ENCODE measurements around the gene MAN1A1. TPM values are rescaled to one million over a fixed set of nuclear protein-coding genes. Genes with fewer than 3 reads are reported as not detected.

Gene MAN1A1
- total and polyA plus RNA-seq, 2 experiments from 2014 or later: 2.0 to 8.7 TPM

- TF ChIP-seq CTCF (conservative IDR thresholded peaks at IDR 0.05; ENCODE audit: low read depth in 2 of 2) (no peak), EZH2phosphoT487 (IDR thresholded peaks at IDR 0.05; ENCODE audit: unreplicated experiment) (no peak)
These were observed 87.6 kb downstream of the MAN1A1 start (continued) for GRCh38 chr6:119261944-119262284.

GRCh38 chr6:119259027-119259426 is 90.5 kb downstream of the MAN1A1 start:
- Histone ChIP-seq H3K9me2 (ENCODE audit: insufficient read depth) (no peaks in the 10 kb centered on the region), H3F3A (replicated peaks; ENCODE audit: low read depth) (no peaks in the 10 kb centered on the region), H3K36me3 (ENCODE audit: insufficient read depth) (no peaks in the 10 kb centered on the region), H2AFZ (no peak overlapping the region), H3K4me3 (no peak overlapping the region), H3K4me2 (no peak overlapping the region), H3K27me3 (ENCODE audit: insufficient read depth) (no peaks in the 10 kb centered on the region), H3K4me1 (ENCODE audit: insufficient read depth) (no peaks in the 10 kb centered on the region), H3K79me2 (replicated peaks; ENCODE audit: insufficient read depth) (no peaks in the 10 kb centered on the region), H4K20me1 (replicated peaks; ENCODE audit: insufficient read depth) (no peaks in the 10 kb centered on the region), H3K27ac (ENCODE audit: low read depth) (no peak overlapping the region)
- Mint-ChIP-seq H3K9me3 (no peaks in the 10 kb centered on the region), H3K36me3 (ENCODE audit: low read depth) (no peaks in the 10 kb centered on the region), H3K27me3 (ENCODE audit: insufficient read depth, low read depth, poor library complexity) (no peaks in the 10 kb centered on the region), H3K4me3 (no peak overlapping the region), H3K27ac (no peak overlapping the region), H3K4me1 (no peaks in the 10 kb centered on the region)
- ATAC-seq (no peak), DNase-seq (ENCODE audit: low spot score) (no peak)
- no peak for TF ChIP-seq ZNF462 (CRISPR knock-in tag; IDR thresholded peaks at IDR 0.05)
- no peak for TF ChIP-seq REST (IDR thresholded peaks at IDR 0.05; ENCODE audit: unreplicated experiment)
- TF ChIP-seq ZNF331 (CRISPR knock-in tag; IDR thresholded peaks at IDR 0.05; ENCODE audit: low read depth): no peak
- no peak for TF ChIP-seq POLR2AphosphoS5 (IDR thresholded peaks at IDR 0.05; ENCODE audit: low read depth)
- no peak for TF ChIP-seq ZNF114 (CRISPR knock-in tag; IDR thresholded peaks at IDR 0.05)
- TF ChIP-seq EZH2phosphoT487 (IDR thresholded peaks at IDR 0.05; ENCODE audit: unreplicated experiment): no peak
- TF ChIP-seq EZH2 (IDR thresholded peaks at IDR 0.05; ENCODE audit: low read depth, unreplicated experiment): no peak
- no peak for TF ChIP-seq CTCF (conservative IDR thresholded peaks at IDR 0.05; ENCODE audit: low read depth in 2 of 2)
- TF ChIP-seq CREB1 (CRISPR knock-in tag; IDR thresholded peaks at IDR 0.05; ENCODE audit: low read depth): no peak
- TF ChIP-seq ETS1 (IDR thresholded peaks at IDR 0.05): no peak
